GM18505 (cell line): ENCODE measurements around the gene TSHZ2.

Experiments used
- ATAC-seq: cut with Tn5 transposase; IDR thresholded peaks from one replicate; pipeline ENCODE4 v1.9.1; 2021; ENCODE audit not compliant: unreplicated experiment
- POLR2A ChIP-seq: IDR thresholded peaks from 4 replicates; pipeline ENCODE4 v1.6.1; 2011; ENCODE audit warnings: borderline replicate concordance; ENCODE audit not compliant: insufficient read depth, insufficient read length; ENCODE audit errors: extremely low read depth

Gene TSHZ2

GRCh38 chr20:53104884-53105283, 132.7 kb downstream of the TSHZ2 start:
- no peak for ATAC-seq
- TF ChIP-seq POLR2A: no peak

GRCh38 chr20:53116733-53117132, 144.6 kb downstream of the TSHZ2 start:
- no peak for TF ChIP-seq POLR2A
- ATAC-seq: no peak

GRCh38 chr20:53122853-53123252, 150.7 kb downstream of the TSHZ2 start:
- no peak for ATAC-seq
- no peak for TF ChIP-seq POLR2A

- TF ChIP-seq POLR2A: no peak
- ATAC-seq: no peak
Observed at GRCh38 chr20:53124075-53124551, 152.0 kb downstream of the TSHZ2 start.

- no peak for ATAC-seq
- TF ChIP-seq POLR2A: no peak
Observed at GRCh38 chr20:53124803-53125202, 152.6 kb downstream of the TSHZ2 start.

GRCh38 chr20:53126185-53126584, 154.0 kb downstream of the TSHZ2 start:
- no peak for TF ChIP-seq POLR2A
- ATAC-seq: no peak

- TF ChIP-seq POLR2A: no peak
- ATAC-seq: no peak
Observed at GRCh38 chr20:53127027-53127426, 154.9 kb downstream of the TSHZ2 start.

- ATAC-seq: no peak
- TF ChIP-seq POLR2A: no peak
Observed at GRCh38 chr20:53128004-53128403, 155.8 kb downstream of the TSHZ2 start.

- ATAC-seq: no peak
- TF ChIP-seq POLR2A: no peak
Observed at GRCh38 chr20:53129563-53129962, 157.4 kb downstream of the TSHZ2 start.

GRCh38 chr20:53130795-53131194, 158.6 kb downstream of the TSHZ2 start:
- no peak for ATAC-seq
- TF ChIP-seq POLR2A: no peak

- no peak for TF ChIP-seq POLR2A
- no peak for ATAC-seq
Observed at GRCh38 chr20:53133125-53133524, 161.0 kb downstream of the TSHZ2 start.

GRCh38 chr20:53133628-53134027, 161.5 kb downstream of the TSHZ2 start:
- no peak for ATAC-seq

GRCh38 chr20:53136473-53136872, 164.3 kb downstream of the TSHZ2 start:
- no peak for TF ChIP-seq POLR2A
- ATAC-seq: no peak

More at GRCh38 chr20:53133628-53134027, 161.5 kb downstream of the TSHZ2 start:
- TF ChIP-seq POLR2A: no peak

- peak; percentile 83 for ATAC-seq
- TF ChIP-seq POLR2A: no peak
Observed at GRCh38 chr20:53138454-53139262, 166.5 kb downstream of the TSHZ2 start.

- no peak for TF ChIP-seq POLR2A
Observed at GRCh38 chr20:53141201-53142050, 169.3 kb downstream of the TSHZ2 start.

More at GRCh38 chr20:53141201-53142050, 169.3 kb downstream of the TSHZ2 start:
- ATAC-seq: no peak
